ENCODE measurements around the gene MYMK.

Gene MYMK

GRCh38 chr9:133547116-133547515 is 22.4 kb upstream of the MYMK start:
- no peak overlapping the region for H3K4me3 ChIP-seq (ENCODE audit: low read depth, low read length)
- TF ChIP-seq CTCF (IDR thresholded peaks at IDR 0.05; ENCODE audit: borderline replicate concordance, insufficient read depth, low read depth, low read length), result no peak

GRCh38 chr9:133546287-133546680 is 21.5 kb upstream of the MYMK start:
- TF ChIP-seq CTCF (IDR thresholded peaks at IDR 0.05; ENCODE audit: borderline replicate concordance, insufficient read depth, low read depth, low read length), result no peak
- no peak overlapping the region for H3K4me3 ChIP-seq (ENCODE audit: low read depth, low read length)

- no peak overlapping the region for H3K4me3 ChIP-seq (ENCODE audit: low read depth, low read length)
- TF ChIP-seq CTCF (IDR thresholded peaks at IDR 0.05; ENCODE audit: borderline replicate concordance, insufficient read depth, low read depth, low read length), result no peak
These were observed 20.9 kb upstream of the MYMK start for GRCh38 chr9:133545494-133546286.

- TF ChIP-seq CTCF (IDR thresholded peaks at IDR 0.05; ENCODE audit: borderline replicate concordance, insufficient read depth, low read depth, low read length), result no peak
- H3K4me3 ChIP-seq (ENCODE audit: low read depth, low read length), result no peak overlapping the region
These were observed 19.2 kb upstream of the MYMK start for GRCh38 chr9:133543772-133544467.

- TF ChIP-seq CTCF (IDR thresholded peaks at IDR 0.05; ENCODE audit: borderline replicate concordance, insufficient read depth, low read depth, low read length), result no peak
- no peak overlapping the region for H3K4me3 ChIP-seq (ENCODE audit: low read depth, low read length)
These were observed 17.2 kb upstream of the MYMK start for GRCh38 chr9:133542002-133542401.

- no peak overlapping the region for H3K4me3 ChIP-seq (ENCODE audit: low read depth, low read length)
- peak; percentile 30; the same call in 1 of the 2 replicates for TF ChIP-seq CTCF (IDR thresholded peaks at IDR 0.05; ENCODE audit: borderline replicate concordance, insufficient read depth, low read depth, low read length)
These were observed 15.9 kb upstream of the MYMK start for GRCh38 chr9:133540698-133541025.

Data from GM12875 (cell line).